OCI-LY7 (cell line): ENCODE measurements around the gene BIK.

ENCODE experiments used
- CTCF ChIP-seq: fragments of 200-600 bp; sonication (generic); conservative IDR thresholded peaks from 2 replicates; pipeline ENCODE4 v1.5.1; 2014; ENCODE audit warnings: mild to moderate bottlenecking, antibody characterized with exemption, low read length, moderate library complexity, mixed read lengths
- EZH2phosphoT487 ChIP-seq: fragments of 200-600 bp; sonication (generic); IDR thresholded peaks from 2 replicates; pipeline ENCODE4 v1.6.1; 2018; ENCODE audit warnings: low read depth, borderline replicate concordance, mild to moderate bottlenecking, mixed run types, antibody characterized with exemption, low read length, moderate library complexity, mixed read lengths

- TF ChIP-seq CTCF = no peak
- TF ChIP-seq EZH2phosphoT487 = no peak
Observed at GRCh38 chr22:43092085-43092484, 18.5 kb upstream of the BIK start.
